HepG2 (cell line): ENCODE results near the gene HINFP. TPM values are rescaled to one million over a fixed set of nuclear protein-coding genes. Genes with fewer than 3 reads are reported as not detected.
A peak's percentile ranks its signal among the peaks of the same experiment; 100 is the strongest.

Experiments
- ARNTL ChIP-seq: sonication (generic); formaldehyde crosslinking; IDR thresholded peaks from 2 replicates; pipeline ENCODE4 v1.4.0; 2020; ENCODE audit warnings: mild to moderate bottlenecking, missing genetic modification reagents
- HES4 ChIP-seq: sonication (generic); formaldehyde crosslinking; IDR thresholded peaks from 2 replicates; pipeline ENCODE4 v1.9.0; 2021; ENCODE audit warnings: mild to moderate bottlenecking, missing genetic modification reagents, borderline replicate concordance
- HMG20A ChIP-seq: IDR thresholded peaks from 2 replicates; pipeline ENCODE4 v1.6.1; 2016; ENCODE audit warnings: borderline replicate concordance
- MAFK ChIP-seq, 2 experiments: IDR thresholded peaks in 1 of 2; conservative IDR thresholded peaks in 1 of 2; 2 replicates each; pipeline ENCODE4 v1.6.1; 2011; ENCODE audit warnings: improper control_type of control experiment in 2 of 2, low read length in 2 of 2
- MED1 ChIP-seq: sonication (generic); formaldehyde crosslinking; IDR thresholded peaks from 2 replicates; pipeline ENCODE4 v1.4.0; 2020; ENCODE audit warnings: missing genetic modification reagents
- NFYB ChIP-seq: sonication (generic); formaldehyde crosslinking; IDR thresholded peaks from 2 replicates; pipeline ENCODE4 v1.4.0; 2020; ENCODE audit warnings: missing genetic modification reagents
- SP140L ChIP-seq: sonication (generic); formaldehyde crosslinking; IDR thresholded peaks from 2 replicates; pipeline ENCODE4 v1.4.0; 2020; ENCODE audit warnings: missing genetic modification reagents, borderline replicate concordance
- ZBTB21 ChIP-seq: sonication (generic); formaldehyde crosslinking; IDR thresholded peaks from 2 replicates; pipeline ENCODE4 v1.4.0; 2020; ENCODE audit warnings: missing genetic modification reagents
- ZFP41 ChIP-seq: sonication (generic); formaldehyde crosslinking; IDR thresholded peaks from 2 replicates; pipeline ENCODE4 v1.4.0; 2020; ENCODE audit warnings: mild to moderate bottlenecking, missing genetic modification reagents, borderline replicate concordance
- ZNF143 ChIP-seq: sonication (generic); formaldehyde crosslinking; IDR thresholded peaks from 2 replicates; pipeline ENCODE4 v1.4.0; 2020; ENCODE audit warnings: missing genetic modification reagents
- ZNF30 ChIP-seq: sonication (generic); formaldehyde crosslinking; IDR thresholded peaks from 2 replicates; pipeline ENCODE4 v1.5.0; 2020; ENCODE audit warnings: mild to moderate bottlenecking, missing genetic modification reagents
- ZNF670 ChIP-seq: sonication (generic); formaldehyde crosslinking; IDR thresholded peaks from 2 replicates; pipeline ENCODE4 v1.8.0; 2022; ENCODE audit warnings: mild to moderate bottlenecking, missing genetic modification reagents, borderline replicate concordance
- polyA plus RNA-seq, 8 experiments: library from polyadenylated mRNA; depleted of rRNA in 3 of 8; stranded (reverse) in 7 of 8; unstranded in 1 of 8; fragments of >200 nt; fragmentation: Illumina TruSeq in 4 of 8; extraction: Trizol in 4 of 8; gene quantifications; 2 replicates each; pipeline versions ENCODE4 v1.2.1 to v1.2.3, GENCODE V29; 2011 to 2016; ENCODE audit warnings: low read depth in 4 of 8, missing spikeins in 1 of 8, mixed read lengths in 1 of 8; ENCODE audit not compliant: insufficient read depth in 1 of 8
- total RNA-seq, 5 experiments: library from RNA; depleted of rRNA; stranded (reverse); fragments of >200 nt; fragmentation: Illumina TruSeq; extraction: Trizol; gene quantifications; 2 replicates each; pipeline ENCODE4 v1.2.3, GENCODE V29; 2016; ENCODE audit warnings: low read depth in 1 of 5
- TF ChIP-seq, protein P1 (sequence below): IDR thresholded peaks from 2 replicates; pipeline ENCODE4 v1.6.1; 2016; ENCODE audit warnings: low read depth, control low read depth
- TF ChIP-seq, protein P2 (sequence below): sonication (generic); formaldehyde crosslinking; IDR thresholded peaks from 2 replicates; pipeline ENCODE4 v1.5.0; 2020; ENCODE audit warnings: mild to moderate bottlenecking, missing genetic modification reagents, borderline replicate concordance
- TF ChIP-seq, protein P3 (sequence below): sonication (generic); formaldehyde crosslinking; IDR thresholded peaks from 2 replicates; pipeline ENCODE4 v1.4.0; 2020; ENCODE audit warnings: mild to moderate bottlenecking, missing genetic modification reagents
- TF ChIP-seq, protein P4 (sequence below): IDR thresholded peaks from 2 replicates; pipeline ENCODE4 v1.6.1; 2018; ENCODE audit warnings: missing genetic modification reagents

Gene HINFP
- total and polyA plus RNA-seq, 2 of the 13 experiments (the other 11 are each of a cell fraction or from before 2014, with no cell fraction given), result 15.1 to 21.4 TPM

DNA sequence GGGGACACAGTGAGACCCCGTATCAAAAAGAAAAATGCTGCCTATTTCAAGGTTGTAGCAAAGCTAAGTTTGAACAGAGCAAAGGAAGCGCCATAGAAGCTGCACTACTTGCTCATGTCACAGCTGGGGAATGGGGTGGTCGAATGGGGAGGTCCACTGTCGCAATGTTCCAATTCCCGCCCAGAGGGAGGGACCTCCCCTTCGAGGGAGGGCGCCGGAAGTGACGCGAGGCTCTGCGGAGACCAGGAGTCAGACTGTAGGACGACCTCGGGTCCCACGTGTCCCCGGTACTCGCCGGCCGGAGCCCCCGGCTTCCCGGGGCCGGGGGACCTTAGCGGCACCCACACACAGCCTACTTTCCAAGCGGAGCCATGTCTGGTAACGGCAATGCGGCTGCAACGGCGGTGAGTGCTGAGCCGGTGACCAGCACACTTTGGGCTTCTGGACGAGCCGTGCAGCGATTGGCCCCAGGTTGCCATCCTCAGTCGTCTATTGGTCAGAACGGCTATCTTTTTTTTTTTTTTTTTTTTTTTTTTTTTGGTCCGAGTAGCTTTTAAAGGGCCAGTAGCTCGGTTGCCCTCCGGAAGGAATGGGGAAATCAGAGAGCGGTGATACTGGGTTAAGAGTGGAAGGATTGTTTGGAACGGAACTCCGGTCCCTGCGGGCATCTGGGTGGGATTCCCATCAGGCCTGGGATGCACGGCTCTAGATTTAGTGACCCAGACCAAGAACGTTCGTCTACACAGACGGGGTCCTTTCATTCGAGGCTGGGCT, 36.5 kb upstream of the HINFP start, which contains the start of gene HMBS (continued):
- TF ChIP-seq, protein P1, sequence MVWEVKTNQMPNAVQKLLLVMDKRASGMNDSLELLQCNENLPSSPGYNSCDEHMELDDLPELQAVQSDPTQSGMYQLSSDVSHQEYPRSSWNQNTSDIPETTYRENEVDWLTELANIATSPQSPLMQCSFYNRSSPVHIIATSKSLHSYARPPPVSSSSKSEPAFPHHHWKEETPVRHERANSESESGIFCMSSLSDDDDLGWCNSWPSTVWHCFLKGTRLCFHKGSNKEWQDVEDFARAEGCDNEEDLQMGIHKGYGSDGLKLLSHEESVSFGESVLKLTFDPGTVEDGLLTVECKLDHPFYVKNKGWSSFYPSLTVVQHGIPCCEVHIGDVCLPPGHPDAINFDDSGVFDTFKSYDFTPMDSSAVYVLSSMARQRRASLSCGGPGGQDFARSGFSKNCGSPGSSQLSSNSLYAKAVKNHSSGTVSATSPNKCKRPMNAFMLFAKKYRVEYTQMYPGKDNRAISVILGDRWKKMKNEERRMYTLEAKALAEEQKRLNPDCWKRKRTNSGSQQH (CRISPR knock-in tag), result peak; percentile 55; the same call in 1 of the 2 replicates
- TF ChIP-seq ZBTB21 (CRISPR knock-in tag) (no peak), SP140L (CRISPR knock-in tag) (no peak), ZNF30 (CRISPR knock-in tag) (no peak), HES4 (CRISPR knock-in tag) (0 out of 2 replicates have a peak, but pooled peaks have one; percentile 50), MED1 (CRISPR knock-in tag) (no peak; the same call in 1 of the 2 replicates), NFYB (CRISPR knock-in tag) (peak; percentile 85), ARNTL (CRISPR knock-in tag) (no peak), ZNF143 (CRISPR knock-in tag) (peak; percentile 43; the same call in 1 of the 2 replicates), ZNF670 (CRISPR knock-in tag) (no peak), ZFP41 (no peak), HMG20A (CRISPR knock-in tag) (no peak), MAFK (conservative IDR thresholded peaks at IDR 0.05 in 1 of 2, IDR thresholded peaks at IDR 0.05 in 1 of 2; ENCODE audit: low read length in 2 of 2) (no peak)
- TF ChIP-seq, protein P2, sequence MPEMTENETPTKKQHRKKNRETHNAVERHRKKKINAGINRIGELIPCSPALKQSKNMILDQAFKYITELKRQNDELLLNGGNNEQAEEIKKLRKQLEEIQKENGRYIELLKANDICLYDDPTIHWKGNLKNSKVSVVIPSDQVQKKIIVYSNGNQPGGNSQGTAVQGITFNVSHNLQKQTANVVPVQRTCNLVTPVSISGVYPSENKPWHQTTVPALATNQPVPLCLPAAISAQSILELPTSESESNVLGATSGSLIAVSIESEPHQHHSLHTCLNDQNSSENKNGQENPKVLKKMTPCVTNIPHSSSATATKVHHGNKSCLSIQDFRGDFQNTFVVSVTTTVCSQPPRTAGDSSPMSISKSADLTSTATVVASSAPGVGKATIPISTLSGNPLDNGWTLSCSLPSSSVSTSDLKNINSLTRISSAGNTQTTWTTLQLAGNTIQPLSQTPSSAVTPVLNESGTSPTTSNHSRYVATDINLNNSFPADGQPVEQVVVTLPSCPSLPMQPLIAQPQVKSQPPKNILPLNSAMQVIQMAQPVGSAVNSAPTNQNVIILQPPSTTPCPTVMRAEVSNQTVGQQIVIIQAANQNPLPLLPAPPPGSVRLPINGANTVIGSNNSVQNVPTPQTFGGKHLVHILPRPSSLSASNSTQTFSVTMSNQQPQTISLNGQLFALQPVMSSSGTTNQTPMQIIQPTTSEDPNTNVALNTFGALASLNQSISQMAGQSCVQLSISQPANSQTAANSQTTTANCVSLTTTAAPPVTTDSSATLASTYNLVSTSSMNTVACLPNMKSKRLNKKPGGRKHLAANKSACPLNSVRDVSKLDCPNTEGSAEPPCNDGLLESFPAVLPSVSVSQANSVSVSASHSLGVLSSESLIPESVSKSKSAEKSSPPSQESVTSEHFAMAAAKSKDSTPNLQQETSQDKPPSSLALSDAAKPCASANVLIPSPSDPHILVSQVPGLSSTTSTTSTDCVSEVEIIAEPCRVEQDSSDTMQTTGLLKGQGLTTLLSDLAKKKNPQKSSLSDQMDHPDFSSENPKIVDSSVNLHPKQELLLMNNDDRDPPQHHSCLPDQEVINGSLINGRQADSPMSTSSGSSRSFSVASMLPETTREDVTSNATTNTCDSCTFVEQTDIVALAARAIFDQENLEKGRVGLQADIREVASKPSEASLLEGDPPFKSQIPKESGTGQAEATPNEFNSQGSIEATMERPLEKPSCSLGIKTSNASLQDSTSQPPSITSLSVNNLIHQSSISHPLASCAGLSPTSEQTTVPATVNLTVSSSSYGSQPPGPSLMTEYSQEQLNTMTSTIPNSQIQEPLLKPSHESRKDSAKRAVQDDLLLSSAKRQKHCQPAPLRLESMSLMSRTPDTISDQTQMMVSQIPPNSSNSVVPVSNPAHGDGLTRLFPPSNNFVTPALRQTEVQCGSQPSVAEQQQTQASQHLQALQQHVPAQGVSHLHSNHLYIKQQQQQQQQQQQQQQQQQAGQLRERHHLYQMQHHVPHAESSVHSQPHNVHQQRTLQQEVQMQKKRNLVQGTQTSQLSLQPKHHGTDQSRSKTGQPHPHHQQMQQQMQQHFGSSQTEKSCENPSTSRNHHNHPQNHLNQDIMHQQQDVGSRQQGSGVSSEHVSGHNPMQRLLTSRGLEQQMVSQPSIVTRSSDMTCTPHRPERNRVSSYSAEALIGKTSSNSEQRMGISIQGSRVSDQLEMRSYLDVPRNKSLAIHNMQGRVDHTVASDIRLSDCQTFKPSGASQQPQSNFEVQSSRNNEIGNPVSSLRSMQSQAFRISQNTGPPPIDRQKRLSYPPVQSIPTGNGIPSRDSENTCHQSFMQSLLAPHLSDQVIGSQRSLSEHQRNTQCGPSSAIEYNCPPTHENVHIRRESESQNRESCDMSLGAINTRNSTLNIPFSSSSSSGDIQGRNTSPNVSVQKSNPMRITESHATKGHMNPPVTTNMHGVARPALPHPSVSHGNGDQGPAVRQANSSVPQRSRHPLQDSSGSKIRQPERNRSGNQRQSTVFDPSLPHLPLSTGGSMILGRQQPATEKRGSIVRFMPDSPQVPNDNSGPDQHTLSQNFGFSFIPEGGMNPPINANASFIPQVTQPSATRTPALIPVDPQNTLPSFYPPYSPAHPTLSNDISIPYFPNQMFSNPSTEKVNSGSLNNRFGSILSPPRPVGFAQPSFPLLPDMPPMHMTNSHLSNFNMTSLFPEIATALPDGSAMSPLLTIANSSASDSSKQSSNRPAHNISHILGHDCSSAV (CRISPR knock-in tag), result no peak
- TF ChIP-seq, protein P3, sequence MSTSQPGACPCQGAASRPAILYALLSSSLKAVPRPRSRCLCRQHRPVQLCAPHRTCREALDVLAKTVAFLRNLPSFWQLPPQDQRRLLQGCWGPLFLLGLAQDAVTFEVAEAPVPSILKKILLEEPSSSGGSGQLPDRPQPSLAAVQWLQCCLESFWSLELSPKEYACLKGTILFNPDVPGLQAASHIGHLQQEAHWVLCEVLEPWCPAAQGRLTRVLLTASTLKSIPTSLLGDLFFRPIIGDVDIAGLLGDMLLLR (CRISPR knock-in tag), result peak; percentile 89
- TF ChIP-seq, protein P4, sequence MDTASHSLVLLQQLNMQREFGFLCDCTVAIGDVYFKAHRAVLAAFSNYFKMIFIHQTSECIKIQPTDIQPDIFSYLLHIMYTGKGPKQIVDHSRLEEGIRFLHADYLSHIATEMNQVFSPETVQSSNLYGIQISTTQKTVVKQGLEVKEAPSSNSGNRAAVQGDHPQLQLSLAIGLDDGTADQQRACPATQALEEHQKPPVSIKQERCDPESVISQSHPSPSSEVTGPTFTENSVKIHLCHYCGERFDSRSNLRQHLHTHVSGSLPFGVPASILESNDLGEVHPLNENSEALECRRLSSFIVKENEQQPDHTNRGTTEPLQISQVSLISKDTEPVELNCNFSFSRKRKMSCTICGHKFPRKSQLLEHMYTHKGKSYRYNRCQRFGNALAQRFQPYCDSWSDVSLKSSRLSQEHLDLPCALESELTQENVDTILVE (CRISPR knock-in tag), result 0 out of 2 replicates have a peak, but pooled peaks have one; percentile 63
